Body of pancreas (tissue), 4 donors: ENCODE data around the gene PRRC2B.

ENCODE experiments used
- POLR2A ChIP-seq, 3 donors: fragments of 450-650 bp; IDR thresholded peaks; one replicate each; pipeline ENCODE4 v1.6.1; 2016; ENCODE audit warnings: antibody characterized with exemption in 3 of 3, mild to moderate bottlenecking in 2 of 3
- TF ChIP-seq, protein P1 (sequence below), 7 experiments: fragments of 450-650 bp in 4 of 7; fragments of 200-600 bp in 3 of 7; sonication (generic) in 3 of 7; IDR thresholded peaks; one replicate each; pipeline ENCODE4 v1.5.1; 2016 to 2019; ENCODE audit warnings: antibody characterized with exemption in 7 of 7

DNA sequence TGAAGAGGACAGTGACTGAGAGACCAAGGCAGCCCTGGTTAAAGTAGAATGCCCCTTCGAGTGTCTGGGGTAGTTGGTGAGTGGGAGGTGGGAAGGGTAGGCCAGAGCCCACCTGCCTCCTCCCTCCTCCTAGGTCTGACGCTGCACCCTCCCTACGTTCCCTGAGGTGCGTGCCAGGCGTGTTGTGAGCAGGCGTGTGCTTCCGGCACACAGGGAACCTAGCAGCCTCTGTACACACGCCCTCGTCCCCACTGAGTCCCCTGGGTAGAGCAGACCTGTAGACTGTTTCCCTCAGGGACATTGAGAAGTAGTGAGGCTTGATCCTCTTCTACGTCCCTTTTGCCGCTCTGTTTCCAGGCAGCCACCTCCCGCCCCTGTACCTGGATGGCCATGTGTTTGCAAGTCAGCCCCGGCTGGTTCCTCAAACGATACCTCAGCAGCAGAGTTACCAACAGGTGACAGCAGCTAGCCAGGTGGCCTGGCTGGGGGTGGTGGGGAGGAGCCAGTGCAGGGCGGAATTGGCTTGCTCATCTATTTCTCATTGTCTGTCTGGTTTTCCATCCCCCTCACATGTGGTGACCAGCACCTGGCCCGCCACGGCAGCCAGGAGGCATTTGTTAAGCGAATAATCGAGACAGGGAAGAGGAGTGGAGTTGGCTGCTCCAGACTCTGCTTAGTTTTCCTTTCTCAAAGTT, 92.0 kb downstream of the PRRC2B start:
- TF ChIP-seq, protein P1, sequence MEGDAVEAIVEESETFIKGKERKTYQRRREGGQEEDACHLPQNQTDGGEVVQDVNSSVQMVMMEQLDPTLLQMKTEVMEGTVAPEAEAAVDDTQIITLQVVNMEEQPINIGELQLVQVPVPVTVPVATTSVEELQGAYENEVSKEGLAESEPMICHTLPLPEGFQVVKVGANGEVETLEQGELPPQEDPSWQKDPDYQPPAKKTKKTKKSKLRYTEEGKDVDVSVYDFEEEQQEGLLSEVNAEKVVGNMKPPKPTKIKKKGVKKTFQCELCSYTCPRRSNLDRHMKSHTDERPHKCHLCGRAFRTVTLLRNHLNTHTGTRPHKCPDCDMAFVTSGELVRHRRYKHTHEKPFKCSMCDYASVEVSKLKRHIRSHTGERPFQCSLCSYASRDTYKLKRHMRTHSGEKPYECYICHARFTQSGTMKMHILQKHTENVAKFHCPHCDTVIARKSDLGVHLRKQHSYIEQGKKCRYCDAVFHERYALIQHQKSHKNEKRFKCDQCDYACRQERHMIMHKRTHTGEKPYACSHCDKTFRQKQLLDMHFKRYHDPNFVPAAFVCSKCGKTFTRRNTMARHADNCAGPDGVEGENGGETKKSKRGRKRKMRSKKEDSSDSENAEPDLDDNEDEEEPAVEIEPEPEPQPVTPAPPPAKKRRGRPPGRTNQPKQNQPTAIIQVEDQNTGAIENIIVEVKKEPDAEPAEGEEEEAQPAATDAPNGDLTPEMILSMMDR (IDR thresholded peaks at IDR 0.05), result no peak
- TF ChIP-seq POLR2A (IDR thresholded peaks at IDR 0.05), result no peak
